Choroid plexus epithelial cell (primary cell): Measurements from ENCODE around the gene CDKN3.
"Not testable (repeated sequence)": the region's sequence is repeated elsewhere in the genome, so short reads cannot be mapped to it uniquely, and the experiment has no call there.

Experiments used
- DNase-seq: peaks from one replicate; pipeline ENCODE4 v3.0.0-alpha.2; 2010; ENCODE audit warnings: low read depth
- H3K4me3 ChIP-seq: 2 replicates; pipeline ENCODE4 v1.5.1; 2011; ENCODE audit warnings: low read depth, mild to moderate bottlenecking, control low read depth, low read length, moderate library complexity
- TF ChIP-seq, protein P1 (sequence below): conservative IDR thresholded peaks from 2 replicates; pipeline ENCODE4 v1.5.1; 2011; ENCODE audit warnings: low read depth, mild to moderate bottlenecking, control low read depth, inconsistent platforms, low read length, moderate library complexity

The CDKN3 gene

DNA sequence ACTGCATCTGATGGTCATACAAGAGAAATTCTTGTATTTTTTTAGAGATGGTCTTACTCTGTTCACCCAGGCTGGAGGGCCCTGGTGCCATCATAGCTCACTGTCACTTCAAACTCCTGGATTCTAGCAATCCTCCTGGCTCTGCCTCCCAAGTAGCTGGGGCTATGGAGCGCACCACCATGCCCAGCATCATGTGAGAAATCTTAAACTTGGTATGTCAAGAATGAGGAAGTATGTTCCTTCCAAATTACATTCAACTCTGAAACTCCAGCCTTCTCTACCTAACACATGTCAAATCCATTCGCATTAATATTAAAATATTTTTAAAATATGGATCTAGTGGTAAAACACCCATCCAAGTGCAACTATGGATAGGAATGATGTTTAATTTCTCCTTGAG lies 27.5 kb upstream of the CDKN3 start:
- TF ChIP-seq, protein P1, sequence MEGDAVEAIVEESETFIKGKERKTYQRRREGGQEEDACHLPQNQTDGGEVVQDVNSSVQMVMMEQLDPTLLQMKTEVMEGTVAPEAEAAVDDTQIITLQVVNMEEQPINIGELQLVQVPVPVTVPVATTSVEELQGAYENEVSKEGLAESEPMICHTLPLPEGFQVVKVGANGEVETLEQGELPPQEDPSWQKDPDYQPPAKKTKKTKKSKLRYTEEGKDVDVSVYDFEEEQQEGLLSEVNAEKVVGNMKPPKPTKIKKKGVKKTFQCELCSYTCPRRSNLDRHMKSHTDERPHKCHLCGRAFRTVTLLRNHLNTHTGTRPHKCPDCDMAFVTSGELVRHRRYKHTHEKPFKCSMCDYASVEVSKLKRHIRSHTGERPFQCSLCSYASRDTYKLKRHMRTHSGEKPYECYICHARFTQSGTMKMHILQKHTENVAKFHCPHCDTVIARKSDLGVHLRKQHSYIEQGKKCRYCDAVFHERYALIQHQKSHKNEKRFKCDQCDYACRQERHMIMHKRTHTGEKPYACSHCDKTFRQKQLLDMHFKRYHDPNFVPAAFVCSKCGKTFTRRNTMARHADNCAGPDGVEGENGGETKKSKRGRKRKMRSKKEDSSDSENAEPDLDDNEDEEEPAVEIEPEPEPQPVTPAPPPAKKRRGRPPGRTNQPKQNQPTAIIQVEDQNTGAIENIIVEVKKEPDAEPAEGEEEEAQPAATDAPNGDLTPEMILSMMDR = no peak
- no peak for DNase-seq
- no peak overlapping the region for H3K4me3 ChIP-seq

DNA sequence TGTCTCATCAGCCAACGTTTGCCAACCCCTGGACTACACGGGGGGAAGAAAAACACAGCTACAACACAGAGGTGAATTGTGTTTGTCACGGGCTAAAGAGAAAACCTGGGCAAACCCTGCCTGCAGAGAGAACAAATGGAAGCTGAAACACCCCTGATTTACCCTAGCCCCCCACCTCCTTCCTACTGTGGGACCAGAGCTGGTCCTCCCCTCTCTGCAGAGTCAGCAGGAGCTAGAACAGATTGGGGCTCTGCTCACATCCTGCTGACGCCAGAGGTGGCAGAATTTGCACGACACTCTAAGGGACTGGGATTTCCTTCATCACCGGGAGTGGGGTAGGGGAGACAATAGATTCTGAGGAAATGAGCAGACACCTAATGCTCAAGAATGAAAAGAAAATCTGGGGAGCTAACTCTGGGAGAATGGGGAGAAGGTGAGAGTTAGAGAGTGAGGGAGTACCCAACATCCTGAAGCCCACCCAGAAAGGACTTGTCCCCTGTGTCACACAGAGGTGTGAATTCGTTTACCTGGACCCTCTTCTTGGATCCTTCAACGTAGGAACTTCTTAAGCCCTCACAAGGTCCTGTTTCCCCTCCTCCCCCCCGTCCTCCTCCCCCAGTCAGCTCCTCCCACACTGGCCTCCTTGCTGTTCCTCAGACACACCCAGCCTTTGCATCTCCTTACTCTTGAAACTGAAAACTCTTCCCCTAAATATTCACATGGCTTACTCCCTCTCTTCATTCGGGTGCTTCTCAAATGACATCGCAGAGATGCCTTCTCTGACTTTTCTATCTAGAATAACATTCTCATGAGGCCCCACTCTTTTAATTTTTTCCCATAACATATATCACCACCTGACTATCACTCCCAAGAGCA lies 26.2 kb upstream of the CDKN3 start:
- H3K4me3 ChIP-seq = no peak overlapping the region
- no peak for DNase-seq
- TF ChIP-seq, protein P1 = no peak

DNA sequence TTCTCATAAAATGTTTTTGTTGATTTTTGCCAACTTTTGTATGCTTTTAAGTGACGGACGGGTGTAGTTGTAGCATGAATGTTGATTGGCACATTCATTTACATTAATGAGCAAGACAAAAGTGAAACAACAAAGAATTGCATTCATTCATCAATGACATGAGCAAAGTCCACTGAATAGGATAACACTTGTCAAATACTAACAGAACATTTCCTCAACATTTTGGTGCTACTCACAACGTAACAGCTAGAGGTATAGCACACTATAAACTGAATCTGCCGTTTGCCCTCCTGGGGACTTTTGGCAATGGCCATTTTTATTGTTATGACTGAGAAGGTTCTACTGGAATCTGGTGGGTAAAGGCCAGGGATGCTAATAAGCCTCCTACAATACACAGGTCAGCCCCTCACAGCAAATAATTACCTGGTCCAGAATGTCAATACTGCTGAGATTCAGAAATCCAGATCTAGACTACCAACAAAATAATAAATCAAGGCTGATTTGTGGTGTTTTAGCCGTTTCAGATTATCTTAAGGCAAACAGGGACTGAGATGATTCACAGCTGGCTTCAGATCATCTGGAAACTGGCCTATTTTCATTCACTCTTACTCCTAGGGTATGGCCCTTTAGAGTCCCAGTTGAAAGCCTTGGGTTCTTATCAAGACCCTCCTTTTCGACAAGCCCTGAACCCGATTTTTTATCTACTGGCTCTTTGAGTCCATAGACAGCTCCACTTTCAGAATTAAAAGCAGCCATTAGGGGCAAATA lies 22.5 kb upstream of the CDKN3 start:
- no peak overlapping the region for H3K4me3 ChIP-seq
- TF ChIP-seq, protein P1 = no peak
- DNase-seq = no peak

DNA sequence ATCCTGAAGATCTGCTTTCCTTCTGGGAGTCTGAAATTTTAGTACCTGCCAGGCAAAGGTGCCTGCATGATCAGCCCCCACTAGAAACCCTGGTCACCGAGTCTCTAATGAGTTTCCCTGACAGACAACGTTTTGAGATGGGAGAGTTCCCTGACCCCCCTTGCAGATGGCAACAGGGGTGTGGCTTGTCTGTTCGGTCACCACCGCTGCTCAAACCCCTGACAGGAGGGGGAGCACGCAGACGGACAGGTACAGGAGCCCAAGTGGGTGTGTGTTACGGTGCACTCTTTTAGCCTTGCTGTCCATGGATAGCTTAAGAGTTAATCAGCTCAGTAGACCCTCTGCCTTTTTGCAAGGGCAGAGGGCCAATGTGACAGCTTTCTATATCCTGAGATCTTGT lies 19.3 kb upstream of the CDKN3 start:
- TF ChIP-seq, protein P1 = no peak
- H3K4me3 ChIP-seq = no peak overlapping the region
- no peak for DNase-seq

DNA sequence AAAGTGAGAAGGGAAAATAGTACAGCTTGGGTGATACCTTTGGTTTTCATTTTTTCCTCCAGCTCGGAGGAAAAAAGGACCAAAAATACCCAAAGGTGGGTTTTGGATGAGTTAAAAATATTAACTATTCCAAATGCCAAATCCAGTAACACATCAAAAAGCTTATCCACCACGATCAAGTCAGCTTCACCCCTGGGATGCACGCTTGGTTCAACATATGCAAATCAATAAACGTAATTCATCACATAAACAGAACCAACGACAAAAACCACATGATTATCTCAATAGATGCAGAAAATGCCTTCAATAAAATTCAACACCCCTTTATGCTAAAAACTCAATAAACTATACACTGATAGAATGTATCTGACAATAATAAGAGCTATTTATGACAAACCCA lies 17.9 kb upstream of the CDKN3 start:
- H3K4me3 ChIP-seq = not testable (repeated sequence)

DNA sequence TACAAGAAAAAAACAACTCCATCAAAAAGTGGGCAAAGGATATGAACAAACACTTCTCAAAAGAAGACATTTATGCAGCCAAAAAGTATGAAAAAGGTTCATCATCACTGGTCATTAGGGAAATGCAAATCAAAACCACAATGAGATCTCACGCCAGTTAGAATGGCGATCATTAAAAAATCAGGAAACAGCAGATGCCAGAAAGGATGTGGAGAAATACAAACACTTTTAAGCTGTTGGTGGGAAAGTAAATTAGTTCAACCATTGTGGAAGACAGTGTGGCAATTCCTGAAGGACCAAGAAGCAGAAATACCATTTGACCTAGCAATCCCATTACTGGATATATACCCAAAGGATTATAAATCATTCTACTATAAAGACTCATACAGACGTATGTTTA lies 16.2 kb upstream of the CDKN3 start:
- not testable (repeated sequence) for DNase-seq, H3K4me3 ChIP-seq

More for the DNA sequence above, 17.9 kb upstream of the CDKN3 start:
- not testable (repeated sequence) for DNase-seq

DNA sequence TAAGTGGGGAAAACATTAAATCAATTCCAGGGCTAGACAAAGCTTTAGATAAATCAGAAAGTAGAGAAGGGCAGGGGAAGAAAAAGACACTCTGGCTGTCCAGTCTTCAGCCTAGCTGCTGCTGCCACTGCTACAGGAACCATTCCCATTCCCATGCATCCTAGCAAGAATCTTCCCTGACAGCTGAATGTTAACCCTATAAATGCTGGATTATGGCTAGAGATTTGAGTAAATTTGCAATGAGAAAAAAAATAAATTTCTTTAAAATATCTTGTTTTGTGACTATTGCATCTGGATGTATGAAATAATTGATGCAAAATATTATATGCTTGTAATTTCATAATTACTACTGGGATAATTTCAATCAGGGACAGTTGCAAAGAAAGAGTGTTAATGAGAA lies 15.0 kb upstream of the CDKN3 start:
- TF ChIP-seq, protein P1 = no peak
- H3K4me3 ChIP-seq = no peak overlapping the region
- no peak for DNase-seq

DNA sequence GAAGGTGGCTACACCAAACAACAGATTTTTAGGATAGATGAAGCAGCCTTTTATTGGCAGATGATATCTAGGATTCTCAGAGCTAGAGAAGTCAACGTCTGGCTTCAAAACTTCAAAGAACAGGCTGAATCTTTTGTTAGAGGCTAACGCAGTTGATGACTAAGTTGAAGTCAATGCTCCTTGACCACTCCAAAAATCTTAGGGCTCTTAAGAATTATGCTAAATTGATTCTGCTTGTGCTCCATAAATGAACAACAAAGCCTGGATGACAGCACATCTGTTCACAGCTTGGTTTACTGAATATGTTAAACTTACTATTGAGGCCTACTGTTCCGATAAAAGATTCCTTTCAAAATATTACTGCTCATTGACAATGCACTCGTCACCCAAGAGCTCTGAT lies 13.0 kb upstream of the CDKN3 start:
- TF ChIP-seq, protein P1 = no peak
- no peak for DNase-seq
- H3K4me3 ChIP-seq = no peak overlapping the region
